Parathyroid adenoma (tissue), 2 donors: ENCODE data around the gene PFDN6.

Experiments
- H2AFZ ChIP-seq: fragments of 300-600 bp; sonication (generic); one replicate; pipeline ENCODE4 v1.7.0; 2017; ENCODE audit warnings: antibody characterized with exemption, mild to moderate bottlenecking
- H3K27ac ChIP-seq: fragments of 300-600 bp; sonication (generic); one replicate; pipeline ENCODE4 v1.7.0; 2017
- H3K27me3 ChIP-seq: fragments of 300-600 bp; sonication (generic); one replicate; pipeline ENCODE4 v1.7.0; 2017; ENCODE audit warnings: low read length; ENCODE audit not compliant: control insufficient read depth, insufficient read depth
- H3K36me3 ChIP-seq: fragments of 300-600 bp; sonication (generic); one replicate; pipeline ENCODE4 v1.7.0; 2017; ENCODE audit warnings: low read length; ENCODE audit not compliant: control insufficient read depth, insufficient read depth
- H3K4me1 ChIP-seq: fragments of 300-600 bp; sonication (generic); one replicate; pipeline ENCODE4 v1.7.0; 2017; ENCODE audit warnings: control low read depth
- H3K4me2 ChIP-seq: fragments of 300-600 bp; sonication (generic); one replicate; pipeline ENCODE4 v1.7.0; 2017; ENCODE audit warnings: low read length
- H3K4me3 ChIP-seq: fragments of 300-600 bp; sonication (generic); one replicate; pipeline ENCODE4 v1.7.0; 2017; ENCODE audit warnings: low read depth, low read length
- H3K79me2 ChIP-seq: fragments of 300-600 bp; sonication (generic); one replicate; pipeline ENCODE4 v1.7.0; 2017; ENCODE audit warnings: control low read depth
- H3K9ac ChIP-seq: fragments of 300-600 bp; sonication (generic); one replicate; pipeline ENCODE4 v1.7.0; 2017; ENCODE audit warnings: mild to moderate bottlenecking
- H3K9me3 ChIP-seq: fragments of 300-600 bp; sonication (generic); one replicate; pipeline ENCODE4 v1.7.0; 2017; ENCODE audit warnings: low read length; ENCODE audit not compliant: control insufficient read depth
- TF ChIP-seq, protein P1 (sequence below): fragments of 300-600 bp; sonication (generic); IDR thresholded peaks from one replicate; pipeline ENCODE4 v1.7.0; 2017; ENCODE audit warnings: antibody characterized with exemption, mild to moderate bottlenecking
- donor health status: primary hyperparathyroidism.

The PFDN6 gene

DNA sequence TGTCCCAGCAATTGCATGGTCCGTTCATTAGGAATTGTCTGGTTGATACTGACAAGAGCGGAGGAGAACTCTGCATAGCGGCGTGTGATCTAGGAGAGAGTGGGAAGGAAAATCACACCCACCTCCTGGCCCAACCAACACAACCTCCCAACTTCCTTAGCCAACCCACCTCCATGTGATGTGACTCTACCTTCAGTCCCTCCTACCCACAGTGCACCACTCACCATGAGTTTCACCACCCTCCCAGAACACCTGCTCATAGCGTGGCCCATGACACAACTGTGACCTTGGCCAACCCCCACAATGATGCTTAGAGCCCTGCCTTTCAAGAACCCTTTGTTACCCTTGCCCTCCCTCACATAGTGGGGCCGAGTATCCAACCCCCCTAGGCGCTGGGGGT, 25.4 kb upstream of the PFDN6 start:
- H3K4me2 ChIP-seq = no peak overlapping the region
- H3K9me3 ChIP-seq = no peaks in the 10 kb centered on the region
- H3K79me2 ChIP-seq = peaks cover 2% of the 10 kb centered on the region
- H3K27ac ChIP-seq = no peak overlapping the region
- no peaks in the 10 kb centered on the region for H3K4me1 ChIP-seq
- H3K27me3 ChIP-seq = no peaks in the 10 kb centered on the region
- H3K4me3 ChIP-seq = no peak overlapping the region
- H3K9ac ChIP-seq = no peak overlapping the region
- H2AFZ ChIP-seq = no peak overlapping the region
- no peaks in the 10 kb centered on the region for H3K36me3 ChIP-seq
- TF ChIP-seq, protein P1, sequence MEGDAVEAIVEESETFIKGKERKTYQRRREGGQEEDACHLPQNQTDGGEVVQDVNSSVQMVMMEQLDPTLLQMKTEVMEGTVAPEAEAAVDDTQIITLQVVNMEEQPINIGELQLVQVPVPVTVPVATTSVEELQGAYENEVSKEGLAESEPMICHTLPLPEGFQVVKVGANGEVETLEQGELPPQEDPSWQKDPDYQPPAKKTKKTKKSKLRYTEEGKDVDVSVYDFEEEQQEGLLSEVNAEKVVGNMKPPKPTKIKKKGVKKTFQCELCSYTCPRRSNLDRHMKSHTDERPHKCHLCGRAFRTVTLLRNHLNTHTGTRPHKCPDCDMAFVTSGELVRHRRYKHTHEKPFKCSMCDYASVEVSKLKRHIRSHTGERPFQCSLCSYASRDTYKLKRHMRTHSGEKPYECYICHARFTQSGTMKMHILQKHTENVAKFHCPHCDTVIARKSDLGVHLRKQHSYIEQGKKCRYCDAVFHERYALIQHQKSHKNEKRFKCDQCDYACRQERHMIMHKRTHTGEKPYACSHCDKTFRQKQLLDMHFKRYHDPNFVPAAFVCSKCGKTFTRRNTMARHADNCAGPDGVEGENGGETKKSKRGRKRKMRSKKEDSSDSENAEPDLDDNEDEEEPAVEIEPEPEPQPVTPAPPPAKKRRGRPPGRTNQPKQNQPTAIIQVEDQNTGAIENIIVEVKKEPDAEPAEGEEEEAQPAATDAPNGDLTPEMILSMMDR = no peak

DNA sequence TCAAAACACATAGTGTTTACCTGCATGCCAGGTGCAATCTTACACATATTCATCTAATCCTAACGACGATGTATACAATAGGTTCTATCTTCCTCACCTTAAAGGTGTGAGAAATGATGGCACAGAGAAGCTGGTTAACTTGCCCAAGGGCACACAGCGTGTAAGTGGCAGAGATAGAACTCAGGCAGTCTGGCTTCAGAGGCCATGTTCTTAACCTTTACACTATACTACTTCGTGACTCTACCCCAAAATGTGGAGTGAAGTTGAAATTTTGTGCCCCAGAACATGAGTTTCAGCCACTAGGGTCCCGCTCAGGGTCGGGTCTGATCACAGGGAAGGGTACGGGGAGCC, 18.3 kb upstream of the PFDN6 start:
- peak overlapping the region; percentile 97 for H3K27ac ChIP-seq
- peak overlapping the region; percentile 74 for H3K4me2 ChIP-seq
- peaks cover 6% of the 10 kb centered on the region for H3K4me1 ChIP-seq
- no peaks in the 10 kb centered on the region for H3K27me3 ChIP-seq
- peaks cover 8% of the 10 kb centered on the region for H3K79me2 ChIP-seq
- peak overlapping the region; percentile 86 for H3K4me3 ChIP-seq
- H3K9me3 ChIP-seq = no peaks in the 10 kb centered on the region
- TF ChIP-seq, protein P1 = no peak
- H3K9ac ChIP-seq = peak overlapping the region; percentile 91
- H3K36me3 ChIP-seq = no peaks in the 10 kb centered on the region
- peak overlapping the region; percentile 97 for H2AFZ ChIP-seq

DNA sequence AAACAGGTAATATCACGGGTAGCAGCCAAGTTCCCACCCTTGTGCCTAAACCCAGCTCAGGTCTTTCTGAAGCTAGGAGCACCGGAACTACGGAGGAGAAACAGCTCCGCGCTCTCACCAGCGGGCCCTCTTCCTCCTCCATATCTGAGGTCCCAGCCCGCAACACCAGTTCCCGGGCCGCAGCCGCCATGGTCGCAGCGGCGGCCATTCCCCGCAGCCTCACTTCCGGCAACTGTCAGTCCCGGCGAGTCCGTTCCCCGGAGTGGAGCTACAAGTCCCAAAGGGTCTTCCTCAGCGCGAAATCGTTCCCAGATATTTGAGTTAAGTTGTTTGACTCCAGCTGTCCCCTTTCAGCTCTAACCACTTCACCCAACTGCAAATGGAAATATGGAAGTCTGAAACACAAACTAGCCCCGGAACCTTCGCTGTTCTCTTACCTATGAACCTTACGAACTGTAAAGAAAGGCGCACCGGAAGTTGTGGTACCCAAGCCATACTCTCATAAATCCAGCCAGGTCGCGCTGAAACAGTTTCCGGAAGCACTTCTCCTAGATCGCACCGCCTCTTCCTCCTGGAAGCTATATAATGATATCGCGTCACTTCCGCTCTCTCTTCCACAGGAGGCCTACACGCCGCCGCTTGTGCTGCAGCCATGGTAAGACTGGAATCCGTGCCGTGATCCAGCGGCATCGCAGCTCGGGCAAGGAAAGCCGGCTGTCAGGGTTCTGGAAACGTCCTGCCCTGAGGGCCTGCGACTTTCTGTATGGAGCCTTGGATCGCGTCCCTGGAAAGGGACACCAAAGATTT, 17.7 kb upstream of the PFDN6 start, which contains the start of the genes RPS18 and VPS52:
Gene RPS18 (plus strand): TSS at position 608 of the 807 bp plus-strand sequence. CDS start 45 bp downstream, at position 653.
Gene VPS52 (minus strand): TSS at position 409 of the 807 bp plus-strand sequence. CDS start 201 bp downstream, at position 208.
- H3K4me2 ChIP-seq = peak within 1 kb of the TSS; percentile 84
- no peaks in the 10 kb centered on the region for H3K9me3 ChIP-seq
- H3K9ac ChIP-seq = peak within 1 kb of the TSS; percentile 91
- H3K36me3 ChIP-seq = no peaks in the 10 kb centered on the region
- H3K4me1 ChIP-seq = peaks cover 6% of the 10 kb centered on the region
- H2AFZ ChIP-seq = peak within 1 kb of the TSS; percentile 97
- TF ChIP-seq, protein P1 = no peak
- peaks cover 6% of the 10 kb centered on the region for H3K79me2 ChIP-seq
- H3K4me3 ChIP-seq = peak within 1 kb of the TSS; percentile 86
- H3K27ac ChIP-seq = peak within 1 kb of the TSS; percentile 97
- H3K27me3 ChIP-seq = no peaks in the 10 kb centered on the region

DNA sequence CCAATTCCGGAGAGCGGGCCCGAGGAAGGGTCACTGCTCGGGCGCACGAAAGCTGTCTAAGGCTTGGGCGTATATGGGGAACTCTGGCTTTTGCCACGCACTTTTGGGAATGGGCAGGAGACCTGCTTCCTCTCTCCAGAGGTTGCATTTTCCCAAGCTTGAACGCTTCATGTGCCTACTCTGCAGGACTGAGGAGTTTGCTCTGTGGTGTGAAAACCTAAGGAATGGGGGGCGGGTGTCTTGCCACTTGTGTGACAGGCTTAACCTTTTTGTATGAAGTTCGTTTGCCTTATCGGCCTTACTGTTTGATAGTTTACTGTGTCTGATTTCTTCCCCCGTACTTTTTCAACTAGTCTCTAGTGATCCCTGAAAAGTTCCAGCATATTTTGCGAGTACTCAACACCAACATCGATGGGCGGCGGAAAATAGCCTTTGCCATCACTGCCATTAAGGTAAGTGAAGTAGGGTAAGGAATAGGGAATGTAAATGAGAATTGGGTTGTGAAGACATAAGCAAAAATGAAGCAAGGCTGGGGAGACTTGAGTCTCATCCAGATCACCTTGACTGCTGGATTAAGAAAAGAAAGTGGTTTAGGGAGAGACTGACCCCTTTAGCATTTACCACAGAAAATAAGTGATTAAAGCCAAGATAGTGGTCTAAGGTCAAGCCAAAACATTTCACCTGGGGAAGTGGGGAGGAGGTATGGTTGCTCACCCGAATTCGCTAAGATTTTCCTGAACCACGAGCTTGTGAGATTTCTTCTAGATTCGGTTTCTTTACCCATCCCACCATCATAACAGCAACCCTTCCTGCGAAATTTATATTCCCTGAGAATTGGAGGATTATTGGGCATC, 16.9 kb upstream of the PFDN6 start:
- peak overlapping the region; percentile 84 for H3K4me2 ChIP-seq
- H3K9me3 ChIP-seq = no peaks in the 10 kb centered on the region
- H3K9ac ChIP-seq = peak overlapping the region; percentile 3
- H3K27ac ChIP-seq = peak overlapping the region; percentile 97
- no peaks in the 10 kb centered on the region for H3K27me3 ChIP-seq
- H3K4me3 ChIP-seq = peak overlapping the region; percentile 86
- peak overlapping the region; percentile 97 for H2AFZ ChIP-seq
- peaks cover 6% of the 10 kb centered on the region for H3K79me2 ChIP-seq
- TF ChIP-seq, protein P1 = no peak
- peaks cover 6% of the 10 kb centered on the region for H3K4me1 ChIP-seq
- H3K36me3 ChIP-seq = no peaks in the 10 kb centered on the region
